ENCODE results near the gene MMAB. TPM values are rescaled to one million over a fixed set of nuclear protein-coding genes. Genes with fewer than 3 reads are reported as not detected.

MMAB gene
- total and polyA plus RNA-seq, 10 of the 15 experiments (the other 5 are each of a cell fraction or from before 2014, with no cell fraction given), result 10.6 to 65.3 (median 45.2) TPM

DNA sequence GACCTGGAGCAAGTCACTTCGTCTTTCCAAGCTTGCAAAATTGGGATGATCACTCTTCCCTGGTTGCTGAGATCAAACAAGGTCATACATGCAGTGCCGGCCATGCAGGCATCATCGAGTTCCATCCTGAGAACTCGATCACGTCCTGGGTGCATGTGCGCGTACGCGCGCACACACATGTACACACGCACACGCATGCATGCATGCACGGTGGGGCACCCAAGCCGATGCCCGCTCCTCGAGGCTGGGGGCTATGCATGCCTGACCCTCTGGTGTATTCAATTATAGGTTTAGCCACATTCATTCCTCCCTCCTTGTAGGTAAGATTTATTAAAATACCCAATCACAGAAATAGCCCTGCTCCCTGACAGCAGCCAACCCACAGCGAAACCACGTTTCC, 26.0 kb downstream of the MMAB start:
- intact Hi-C loops (cut with micrococcal nuclease; ENCODE audit: unreplicated experiment), result no loop called here
- no peak for TF ChIP-seq ETV6 (conservative IDR thresholded peaks at IDR 0.05 in 1 of 2, IDR thresholded peaks at IDR 0.05 in 1 of 2; ENCODE audit: borderline replicate concordance in 1 of 2, low read depth in 1 of 2)
- no peak for TF ChIP-seq HDGF (IDR thresholded peaks at IDR 0.05)
- TF ChIP-seq CBX5 (IDR thresholded peaks at IDR 0.05; ENCODE audit: low read depth), result no peak
- no peak for TF ChIP-seq HCFC1 (IDR thresholded peaks at IDR 0.05; ENCODE audit: low read length)
- TF ChIP-seq PAX8 (IDR thresholded peaks at IDR 0.05), result no peak
- TF ChIP-seq SP1 (IDR thresholded peaks at IDR 0.05; ENCODE audit: low read depth, low read length), result no peak
- no peak for TF ChIP-seq POLR2AphosphoS2 (IDR thresholded peaks at IDR 0.05; ENCODE audit: low read depth, low read length)
- TF ChIP-seq RAD21 (IDR thresholded peaks at IDR 0.05; ENCODE audit: insufficient read depth, low read depth, low read length), result no peak
- TF ChIP-seq BMI1 (IDR thresholded peaks at IDR 0.05; ENCODE audit: borderline replicate concordance), result no peak
- TF ChIP-seq, protein P1, sequence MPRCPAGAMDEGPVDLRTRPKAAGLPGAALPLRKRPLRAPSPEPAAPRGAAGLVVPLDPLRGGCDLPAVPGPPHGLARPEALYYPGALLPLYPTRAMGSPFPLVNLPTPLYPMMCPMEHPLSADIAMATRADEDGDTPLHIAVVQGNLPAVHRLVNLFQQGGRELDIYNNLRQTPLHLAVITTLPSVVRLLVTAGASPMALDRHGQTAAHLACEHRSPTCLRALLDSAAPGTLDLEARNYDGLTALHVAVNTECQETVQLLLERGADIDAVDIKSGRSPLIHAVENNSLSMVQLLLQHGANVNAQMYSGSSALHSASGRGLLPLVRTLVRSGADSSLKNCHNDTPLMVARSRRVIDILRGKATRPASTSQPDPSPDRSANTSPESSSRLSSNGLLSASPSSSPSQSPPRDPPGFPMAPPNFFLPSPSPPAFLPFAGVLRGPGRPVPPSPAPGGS (IDR thresholded peaks at IDR 0.05; ENCODE audit: borderline replicate concordance, insufficient read depth, low read depth, low read length, poor library complexity, severe bottlenecking), result no peak
- TF ChIP-seq EED (IDR thresholded peaks at IDR 0.05; ENCODE audit: low read depth), result no peak
- no peak for TF ChIP-seq BCL11A (IDR thresholded peaks at IDR 0.05; ENCODE audit: low read depth, low read length)
- TF ChIP-seq IKZF1 (conservative IDR thresholded peaks at IDR 0.05), result no peak
- TF ChIP-seq MEF2B (IDR thresholded peaks at IDR 0.05; ENCODE audit: partially characterized antibody, poor library complexity, severe bottlenecking), result no peak
- no peak for TF ChIP-seq MEF2A (IDR thresholded peaks at IDR 0.05; ENCODE audit: insufficient read depth, low read depth, low read length)
- 74% methylated on average over 18 of the region's 18 CpGs for WGBS (ENCODE audit: insufficient coverage, insufficient replicate concordance, low lambda C conversion rate, missing lambda C conversion rate)
- H2AFZ ChIP-seq (ENCODE audit: control insufficient read depth, low read depth, low read length), result no peak overlapping the region
- no peak overlapping the region for H3K9ac ChIP-seq (ENCODE audit: control insufficient read depth, insufficient read depth, low read length)
- CTCF ChIA-PET, result no interaction called here
- no peak for ATAC-seq
- in situ Hi-C loops (cut with MboI), result no loop called here
- H3K4me3 ChIP-seq, result no peak overlapping the region
- DNase-seq (ENCODE audit: low read depth, low spot score), result no peak
- no TSS peak for BruUV-seq (replicated peaks)
- no peak overlapping the region for H3K4me2 ChIP-seq (ENCODE audit: control insufficient read depth, insufficient read depth)
- no peaks in the 10 kb centered on the region for H4K20me1 ChIP-seq (ENCODE audit: control insufficient read depth, insufficient read depth)
- RAD21 ChIA-PET (ENCODE audit: unreplicated experiment), result no interaction called here
- POLR2A ChIA-PET, result no interaction called here
- H3K9me3 ChIP-seq (replicated peaks; ENCODE audit: control insufficient read depth, insufficient read depth, low read length), result no peaks in the 10 kb centered on the region
- no peaks in the 10 kb centered on the region for H3K79me2 ChIP-seq (ENCODE audit: control insufficient read depth, insufficient read depth, low read length)
- SMC1A ChIA-PET (ENCODE audit: uncharacterized antibody, unreplicated experiment), result no interaction called here
- H3K36me3 ChIP-seq (ENCODE audit: control insufficient read depth in 2 of 2, insufficient read depth in 2 of 2, low read length in 1 of 2), result no peaks in the 10 kb centered on the region
- H3K4me1 ChIP-seq (ENCODE audit: control insufficient read depth, insufficient read depth, low read length), result no peaks in the 10 kb centered on the region
- H3K27me3 ChIP-seq (replicated peaks in 1 of 2; ENCODE audit: control insufficient read depth in 2 of 2, insufficient read depth in 2 of 2, low read length in 1 of 2), result no peaks in the 10 kb centered on the region
- H3K27ac ChIP-seq (ENCODE audit: control insufficient read depth, insufficient read depth), result no peak overlapping the region
- no peak for FAIRE-seq

All from GM12878 (cell line).